ENCODE results near the gene CYP4X1. TPM values are rescaled to one million over a fixed set of nuclear protein-coding genes. Genes with fewer than 3 reads are reported as not detected.
"Not testable (repeated sequence)": the region's sequence is repeated elsewhere in the genome, so short reads cannot be mapped to it uniquely, and the experiment has no call there.

The CYP4X1 gene
- total RNA-seq = not detected

DNA sequence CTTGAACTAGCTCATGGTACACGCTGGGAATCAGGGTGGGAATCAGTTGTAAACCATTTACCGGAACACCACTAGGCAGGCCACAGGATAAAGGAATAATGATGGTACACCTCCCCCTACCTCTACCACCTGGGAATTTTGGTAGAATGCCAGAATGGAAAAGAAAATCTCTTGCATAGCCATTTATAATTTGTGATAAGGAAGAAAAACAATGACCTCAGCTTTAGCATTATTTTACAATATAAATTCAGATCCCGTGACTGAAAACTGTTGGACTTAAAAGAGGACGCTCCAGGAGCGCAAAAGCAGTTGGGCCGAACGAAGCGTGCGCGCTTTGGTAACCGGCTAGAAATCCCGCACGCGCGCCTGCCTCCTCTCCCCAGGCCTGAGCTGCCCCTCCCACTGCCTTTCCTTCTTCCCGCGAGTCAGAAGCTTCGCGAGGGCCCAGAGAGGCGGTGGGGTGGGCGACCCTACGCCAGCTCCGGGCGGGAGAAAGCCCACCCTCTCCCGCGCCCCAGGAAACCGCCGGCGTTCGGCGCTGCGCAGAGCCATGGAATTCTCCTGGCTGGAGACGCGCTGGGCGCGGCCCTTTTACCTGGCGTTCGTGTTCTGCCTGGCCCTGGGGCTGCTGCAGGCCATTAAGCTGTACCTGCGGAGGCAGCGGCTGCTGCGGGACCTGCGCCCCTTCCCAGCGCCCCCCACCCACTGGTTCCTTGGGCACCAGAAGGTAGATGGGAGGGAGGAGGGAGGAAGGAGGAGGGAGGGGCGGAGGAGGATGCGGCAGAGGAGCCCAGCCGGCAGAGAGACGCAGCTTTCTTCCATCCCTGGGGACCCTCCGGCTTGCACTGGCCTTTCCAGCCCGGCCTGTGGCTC is at the start of gene CYP4X1:
TSS of gene CYP4X1 (plus strand) at position 402 of the 873 bp plus-strand sequence. CDS start at position 551, 149 bp downstream.
- H3K36me3 Mint-ChIP-seq = no peaks in the 10 kb centered on the region
- H3K27ac Mint-ChIP-seq = no peak within 1 kb of the TSS
- no peak within 1 kb of the TSS for H3K4me3 Mint-ChIP-seq
- no peaks in the 10 kb centered on the region for H3K9me3 Mint-ChIP-seq (ENCODE audit: low read depth)
- no peaks in the 10 kb centered on the region for H3K4me1 Mint-ChIP-seq
- peaks cover 41% of the 10 kb centered on the region for H3K27me3 Mint-ChIP-seq
- ATAC-seq (no peak), DNase-seq (no peak)
- CTCF ChIA-PET = no interaction called here

DNA sequence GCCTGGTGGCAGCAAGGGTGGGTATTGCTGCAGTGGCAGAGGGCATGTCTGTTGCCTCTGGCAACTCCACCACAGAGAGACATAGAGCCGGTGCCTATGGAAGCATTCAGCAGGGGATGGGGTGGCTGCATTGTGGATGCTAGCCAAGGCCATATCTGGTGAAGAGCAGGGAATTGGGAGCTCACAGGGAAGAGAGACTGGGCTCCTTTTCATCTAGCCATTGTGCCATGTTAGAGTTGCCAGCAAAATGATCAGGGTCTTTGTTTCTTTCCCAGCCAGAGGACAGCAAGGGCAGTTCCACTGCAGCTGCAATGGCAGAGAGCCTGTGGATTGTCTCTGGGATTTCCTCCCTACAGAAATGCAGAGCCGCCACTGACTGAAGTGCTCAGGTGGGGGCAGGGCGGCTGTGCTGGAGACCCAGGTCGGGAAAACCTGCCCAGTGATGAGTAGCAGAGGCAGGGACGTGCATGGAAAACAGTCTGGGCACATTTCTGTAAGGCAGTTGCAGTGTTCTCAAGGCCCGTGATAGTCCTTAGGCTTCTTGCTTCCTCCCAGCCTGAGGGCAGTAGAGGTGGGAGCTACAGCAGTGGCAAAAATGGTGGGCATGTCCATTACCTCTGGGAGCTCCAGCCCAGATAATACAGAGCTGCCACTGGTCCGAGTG is 40.2 kb upstream of the CYP4X1 start:
- H3K27ac Mint-ChIP-seq = no peak overlapping the region
- no peaks in the 10 kb centered on the region for H3K4me1 Mint-ChIP-seq
- CTCF ChIA-PET = no interaction called here
- no peaks in the 10 kb centered on the region for H3K36me3 Mint-ChIP-seq
- H3K4me3 Mint-ChIP-seq = no peak overlapping the region
- no peak for DNase-seq
- no peak for ATAC-seq
- H3K27me3 Mint-ChIP-seq = peaks cover 33% of the 10 kb centered on the region
- H3K9me3 Mint-ChIP-seq (ENCODE audit: low read depth) = no peaks in the 10 kb centered on the region

GRCh38 chr1:46983830-46984586 is 39.5 kb upstream of the CYP4X1 start:
- CTCF ChIA-PET = no interaction called here
- ATAC-seq (no peak), DNase-seq (no peak)
- Mint-ChIP-seq H3K9me3 (ENCODE audit: low read depth) (no peaks in the 10 kb centered on the region), H3K36me3 (no peaks in the 10 kb centered on the region), H3K4me1 (no peaks in the 10 kb centered on the region), H3K27me3 (peaks cover 31% of the 10 kb centered on the region), H3K27ac (no peak overlapping the region), H3K4me3 (no peak overlapping the region)

- H3K4me1 Mint-ChIP-seq; H3K36me3 Mint-ChIP-seq; H3K4me3 Mint-ChIP-seq; CTCF ChIA-PET; DNase-seq; H3K27ac Mint-ChIP-seq; ATAC-seq; H3K9me3 Mint-ChIP-seq (ENCODE audit: low read depth): not testable (repeated sequence)
- H3K27me3 Mint-ChIP-seq = peaks cover 28% of the 10 kb centered on the region
Observed at GRCh38 chr1:46990541-46990940, 32.9 kb upstream of the CYP4X1 start.

DNA sequence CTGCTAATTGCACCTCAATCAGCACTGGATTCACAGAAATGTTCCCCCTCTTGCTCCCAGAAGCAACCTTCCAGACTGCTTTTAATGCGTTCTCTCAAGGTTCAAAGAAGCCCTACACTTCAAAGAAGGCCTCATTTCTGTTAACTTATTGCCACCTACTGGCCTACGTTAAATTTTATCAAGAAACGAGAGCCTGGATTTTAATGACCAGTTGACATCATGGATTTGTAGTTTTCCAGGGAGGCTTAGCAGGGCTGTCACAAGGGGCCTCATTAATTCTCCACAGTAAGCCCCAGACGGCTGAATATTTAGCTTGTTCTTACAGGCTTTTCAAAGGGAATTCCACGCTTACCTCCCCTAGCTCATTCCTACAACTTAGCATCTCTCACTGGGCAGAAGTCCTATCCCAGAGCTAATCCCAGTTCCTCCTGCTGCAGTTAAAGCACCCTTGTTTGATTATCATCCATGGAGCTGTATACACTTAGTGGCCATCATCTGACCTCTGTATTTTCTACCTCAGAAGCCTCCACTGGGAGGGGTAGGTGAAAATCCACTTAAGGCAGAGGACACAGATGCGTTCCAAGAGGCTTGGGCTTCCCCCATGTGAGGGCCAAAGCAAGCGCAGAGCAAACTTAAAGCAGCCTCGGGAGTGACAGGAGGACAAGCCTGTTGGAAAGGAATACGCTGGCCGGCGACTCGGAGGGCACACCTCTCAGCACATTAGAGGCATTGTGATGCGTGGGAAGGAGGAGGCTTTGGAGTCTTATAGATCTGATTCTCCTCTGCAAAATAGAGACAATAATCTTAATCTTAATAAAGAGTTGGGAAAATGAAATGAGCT is 32.2 kb upstream of the CYP4X1 start:
- CTCF ChIA-PET = no interaction called here
- no peaks in the 10 kb centered on the region for H3K4me1 Mint-ChIP-seq
- no peak for DNase-seq
- H3K4me3 Mint-ChIP-seq = no peak overlapping the region
- no peaks in the 10 kb centered on the region for H3K9me3 Mint-ChIP-seq (ENCODE audit: low read depth)
- H3K36me3 Mint-ChIP-seq = no peaks in the 10 kb centered on the region
- ATAC-seq = no peak
- peaks cover 25% of the 10 kb centered on the region for H3K27me3 Mint-ChIP-seq
- H3K27ac Mint-ChIP-seq = no peak overlapping the region

DNA sequence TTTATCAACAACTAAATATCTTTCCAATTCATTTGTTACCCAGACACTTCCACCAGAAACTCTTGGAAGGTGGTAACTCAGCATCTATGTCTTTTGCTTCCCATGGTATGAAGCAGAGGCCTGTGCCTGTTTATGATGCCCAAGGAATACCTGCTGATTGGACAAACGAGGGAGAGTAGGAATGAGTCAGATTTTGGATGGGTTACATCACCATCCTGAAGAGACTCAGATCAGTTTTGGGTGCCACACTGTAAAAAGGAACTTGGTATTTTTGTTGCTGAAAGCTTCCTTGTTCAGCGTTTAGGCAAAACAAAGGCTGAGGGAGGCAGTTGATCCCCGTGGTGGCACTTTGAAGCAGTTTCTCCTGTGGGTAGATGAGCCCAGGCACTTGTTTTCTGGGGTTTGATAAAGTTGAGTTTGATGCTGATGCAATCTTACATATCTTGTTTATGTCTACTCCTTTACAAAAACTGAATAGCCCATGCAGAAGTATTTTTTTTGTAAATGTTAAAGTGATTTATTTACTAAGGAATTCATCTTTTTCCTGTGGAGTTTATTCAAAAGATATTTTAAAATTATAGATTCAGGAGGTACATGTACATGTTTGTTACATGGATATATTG is 26.7 kb upstream of the CYP4X1 start:
- Mint-ChIP-seq H3K27ac (no peak overlapping the region), H3K27me3 (peaks cover 31% of the 10 kb centered on the region), H3K36me3 (no peaks in the 10 kb centered on the region), H3K4me3 (no peak overlapping the region), H3K9me3 (ENCODE audit: low read depth) (no peaks in the 10 kb centered on the region), H3K4me1 (no peaks in the 10 kb centered on the region)
- DNase-seq = no peak
- no peak for ATAC-seq
- CTCF ChIA-PET = no interaction called here

DNA sequence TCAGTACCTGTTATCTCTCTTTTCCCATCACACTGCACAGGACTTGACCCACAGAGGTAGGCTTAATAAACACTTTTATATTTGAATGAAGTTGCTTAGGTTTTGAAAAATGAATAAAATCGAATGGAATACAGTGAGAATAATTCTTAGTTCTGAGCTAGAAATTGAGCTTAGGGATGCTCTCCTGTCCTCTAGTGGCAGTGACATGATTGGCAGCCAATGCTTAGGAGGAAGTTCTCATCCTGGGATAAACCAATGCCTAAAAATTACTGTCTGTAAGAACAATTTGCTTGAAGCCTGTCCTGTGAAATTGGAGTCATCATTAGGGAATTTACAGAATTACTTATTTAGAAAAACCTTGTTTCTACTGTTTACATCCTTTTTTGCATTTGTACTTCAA is 21.3 kb upstream of the CYP4X1 start:
- no peak overlapping the region for H3K27ac Mint-ChIP-seq
- no peaks in the 10 kb centered on the region for H3K9me3 Mint-ChIP-seq (ENCODE audit: low read depth)
- CTCF ChIA-PET = no interaction called here
- no peaks in the 10 kb centered on the region for H3K36me3 Mint-ChIP-seq
- no peak overlapping the region for H3K4me3 Mint-ChIP-seq
- H3K27me3 Mint-ChIP-seq = peaks cover 28% of the 10 kb centered on the region
- ATAC-seq (no peak), DNase-seq (no peak)
- H3K4me1 Mint-ChIP-seq = no peaks in the 10 kb centered on the region

DNA sequence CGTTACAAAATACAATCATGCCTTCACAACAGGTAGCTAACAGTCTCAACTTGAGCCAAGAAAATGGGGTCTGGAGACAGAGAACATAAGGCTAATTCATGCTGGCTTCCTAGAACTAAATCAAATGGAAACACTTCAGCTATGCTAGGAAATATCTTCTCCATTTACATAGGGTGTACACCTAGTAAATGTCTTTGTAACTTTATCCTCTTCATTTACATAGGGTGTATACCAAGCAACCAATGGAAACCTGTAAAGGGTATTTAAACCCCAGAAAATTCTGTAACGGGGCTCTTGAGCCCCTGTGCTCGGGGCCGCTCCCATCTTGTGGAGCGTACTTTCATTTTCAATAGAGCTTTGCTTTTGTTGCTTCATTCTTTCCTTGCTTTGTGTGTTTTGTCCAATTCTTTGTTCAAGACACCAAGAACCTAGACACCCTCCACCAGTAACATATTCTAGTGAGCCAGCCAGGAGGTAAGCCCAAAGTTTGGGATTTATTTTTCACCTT is 19.5 kb upstream of the CYP4X1 start:
- no peaks in the 10 kb centered on the region for H3K9me3 Mint-ChIP-seq (ENCODE audit: low read depth)
- no peak overlapping the region for H3K27ac Mint-ChIP-seq
- no peak for ATAC-seq
- H3K4me3 Mint-ChIP-seq = no peak overlapping the region
- CTCF ChIA-PET = no interaction called here
- H3K36me3 Mint-ChIP-seq = no peaks in the 10 kb centered on the region
- no peaks in the 10 kb centered on the region for H3K4me1 Mint-ChIP-seq
- H3K27me3 Mint-ChIP-seq = peaks cover 25% of the 10 kb centered on the region
- no peak for DNase-seq

GRCh38 chr1:47006437-47006836 is 17.0 kb upstream of the CYP4X1 start:
- H3K36me3 Mint-ChIP-seq; CTCF ChIA-PET; H3K4me1 Mint-ChIP-seq; H3K27ac Mint-ChIP-seq; H3K9me3 Mint-ChIP-seq (ENCODE audit: low read depth); H3K4me3 Mint-ChIP-seq; DNase-seq; ATAC-seq: not testable (repeated sequence)
- H3K27me3 Mint-ChIP-seq = peaks cover 16% of the 10 kb centered on the region

- Mint-ChIP-seq H3K4me3 (no peak overlapping the region), H3K27me3 (peaks cover 19% of the 10 kb centered on the region), H3K9me3 (ENCODE audit: low read depth) (no peaks in the 10 kb centered on the region), H3K36me3 (no peaks in the 10 kb centered on the region), H3K27ac (no peak overlapping the region), H3K4me1 (no peaks in the 10 kb centered on the region)
- DNase-seq (no peak), ATAC-seq (no peak)
- CTCF ChIA-PET = no interaction called here
Observed at GRCh38 chr1:47013293-47013692, 10.2 kb upstream of the CYP4X1 start.

GRCh38 chr1:47021070-47021469 is 2.4 kb upstream of the CYP4X1 start:
- H3K4me3 Mint-ChIP-seq = no peak overlapping the region
- CTCF ChIA-PET = no interaction called here
- DNase-seq (no peak), ATAC-seq (no peak)
- H3K9me3 Mint-ChIP-seq (ENCODE audit: low read depth) = no peaks in the 10 kb centered on the region
- no peaks in the 10 kb centered on the region for H3K36me3 Mint-ChIP-seq
- no peak overlapping the region for H3K27ac Mint-ChIP-seq
- peaks cover 40% of the 10 kb centered on the region for H3K27me3 Mint-ChIP-seq
- no peaks in the 10 kb centered on the region for H3K4me1 Mint-ChIP-seq

DNA sequence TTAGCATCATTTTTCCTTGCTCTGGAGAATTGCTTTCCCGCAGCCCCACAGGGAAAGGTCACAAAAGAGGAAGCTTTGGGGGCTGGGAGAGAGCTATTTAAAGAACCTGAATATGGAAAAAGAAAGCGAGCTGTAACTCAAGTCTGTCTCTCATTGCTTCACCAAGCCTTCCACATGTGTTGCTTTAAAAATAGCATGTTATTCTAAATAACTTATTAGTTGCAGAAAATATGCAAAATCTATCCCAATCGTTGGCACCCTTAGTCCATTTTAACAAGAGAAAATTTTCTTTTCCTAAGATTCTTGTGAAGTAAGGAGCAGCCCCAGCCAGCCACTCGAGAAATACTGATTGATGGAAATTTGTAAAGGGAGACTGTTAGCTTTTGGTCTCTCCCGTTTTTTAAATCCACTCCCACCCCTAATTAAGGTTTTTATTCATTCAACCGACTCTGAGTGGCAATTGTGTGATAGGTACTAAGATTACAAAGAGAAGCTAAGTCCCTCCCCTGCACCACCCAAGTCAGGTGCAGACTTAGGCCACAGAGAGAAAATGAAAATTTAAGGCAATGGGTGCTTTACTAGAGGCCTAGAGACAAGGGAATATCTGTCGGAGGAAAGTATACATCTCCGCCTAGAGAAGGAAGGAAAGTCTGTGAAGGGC is 802 bp downstream of the CYP4X1 start:
- no peak for ATAC-seq
- Mint-ChIP-seq H3K9me3 (ENCODE audit: low read depth) (no peaks in the 10 kb centered on the region), H3K27me3 (peaks cover 42% of the 10 kb centered on the region), H3K27ac (no peak overlapping the region), H3K36me3 (no peaks in the 10 kb centered on the region), H3K4me1 (no peaks in the 10 kb centered on the region), H3K4me3 (no peak overlapping the region)
- DNase-seq = no peak
- CTCF ChIA-PET = no interaction called here

Measured in activated CD8-positive, alpha-beta memory T cell treated with anti-CD3 and anti-CD28 coated beads, Interleukin-2, amount 10 ng/mL, durations not matched to agents 7 days and 5 days (primary cell).